ENCODE data around the gene LRP2.

LRP2 gene

DNA sequence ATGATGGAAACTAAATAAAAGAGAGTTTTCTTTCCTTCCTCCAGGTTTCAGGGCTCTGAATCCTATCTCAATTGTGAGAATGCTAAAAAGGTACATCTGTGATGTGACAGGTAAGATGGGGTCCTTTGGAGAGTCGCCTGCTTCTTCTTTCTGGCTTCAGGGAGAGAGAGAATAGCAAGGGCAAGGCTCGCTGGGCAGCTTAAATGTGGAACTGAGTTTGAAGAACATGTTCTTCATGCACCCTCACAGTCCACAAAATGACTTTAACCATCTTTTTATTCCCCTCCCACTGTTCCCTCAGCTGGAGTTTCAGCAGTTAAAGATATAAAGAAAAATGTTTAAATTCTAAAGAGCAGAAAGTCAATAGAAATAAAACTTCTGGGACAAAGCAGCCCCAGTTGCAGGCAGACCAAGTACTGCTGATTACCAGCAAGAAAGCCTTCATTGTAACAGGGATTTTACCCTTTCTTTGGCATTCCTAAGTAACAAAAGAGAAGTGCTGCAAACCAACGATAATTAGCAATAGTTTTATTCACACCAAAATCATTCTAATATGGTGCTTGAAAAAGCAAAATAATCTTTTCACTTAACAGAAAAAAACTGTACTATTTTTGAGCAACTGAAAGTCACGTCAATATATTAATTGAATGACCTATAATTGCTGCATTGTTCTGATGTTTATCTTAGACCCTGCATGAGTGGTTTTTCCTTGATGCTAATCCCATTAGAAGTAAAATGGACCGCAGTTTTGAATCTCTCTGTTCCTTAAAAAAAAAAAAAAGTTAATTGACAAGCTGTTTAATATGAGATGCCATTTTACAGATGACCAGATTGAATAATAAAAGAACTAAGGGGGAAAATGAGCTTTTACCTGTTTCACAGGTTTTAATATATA is 61.5 kb downstream of the LRP2 start:
- no peak for DNase-seq

DNA sequence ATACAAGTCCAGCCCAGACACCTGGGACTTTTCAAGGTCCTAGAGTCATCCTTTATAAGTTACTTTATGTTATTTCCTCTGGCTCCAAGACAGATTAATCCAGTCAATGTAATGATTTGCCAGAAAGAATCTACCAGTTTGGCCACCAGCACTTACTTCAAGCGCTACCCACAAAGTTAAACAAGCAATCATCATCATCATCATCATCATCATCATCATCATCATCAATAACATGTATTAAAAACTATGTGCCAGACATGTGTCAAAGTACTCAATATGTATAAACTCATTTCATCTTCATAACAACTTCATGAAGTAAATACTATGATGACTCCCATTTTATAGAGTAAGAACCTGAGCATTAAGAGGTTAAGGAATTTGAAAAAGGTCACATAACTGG is 64.3 kb downstream of the LRP2 start:
- no peaks in the 10 kb centered on the region for H3K27me3 ChIP-seq
- TF ChIP-seq, protein P1, sequence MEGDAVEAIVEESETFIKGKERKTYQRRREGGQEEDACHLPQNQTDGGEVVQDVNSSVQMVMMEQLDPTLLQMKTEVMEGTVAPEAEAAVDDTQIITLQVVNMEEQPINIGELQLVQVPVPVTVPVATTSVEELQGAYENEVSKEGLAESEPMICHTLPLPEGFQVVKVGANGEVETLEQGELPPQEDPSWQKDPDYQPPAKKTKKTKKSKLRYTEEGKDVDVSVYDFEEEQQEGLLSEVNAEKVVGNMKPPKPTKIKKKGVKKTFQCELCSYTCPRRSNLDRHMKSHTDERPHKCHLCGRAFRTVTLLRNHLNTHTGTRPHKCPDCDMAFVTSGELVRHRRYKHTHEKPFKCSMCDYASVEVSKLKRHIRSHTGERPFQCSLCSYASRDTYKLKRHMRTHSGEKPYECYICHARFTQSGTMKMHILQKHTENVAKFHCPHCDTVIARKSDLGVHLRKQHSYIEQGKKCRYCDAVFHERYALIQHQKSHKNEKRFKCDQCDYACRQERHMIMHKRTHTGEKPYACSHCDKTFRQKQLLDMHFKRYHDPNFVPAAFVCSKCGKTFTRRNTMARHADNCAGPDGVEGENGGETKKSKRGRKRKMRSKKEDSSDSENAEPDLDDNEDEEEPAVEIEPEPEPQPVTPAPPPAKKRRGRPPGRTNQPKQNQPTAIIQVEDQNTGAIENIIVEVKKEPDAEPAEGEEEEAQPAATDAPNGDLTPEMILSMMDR (IDR thresholded peaks at IDR 0.05; ENCODE audit: low read depth, low read length) = no peak
- no peaks in the 10 kb centered on the region for H3K36me3 ChIP-seq
- no peak for DNase-seq
- H3K4me3 ChIP-seq (ENCODE audit: low read depth, low read length) = no peak overlapping the region
- no peaks in the 10 kb centered on the region for H3K9me3 ChIP-seq
- H3K4me1 ChIP-seq = no peaks in the 10 kb centered on the region

More for the DNA sequence above, 61.5 kb downstream of the LRP2 start:
- Histone ChIP-seq H3K9me3 (no peaks in the 10 kb centered on the region), H3K4me3 (ENCODE audit: low read depth, low read length) (no peak overlapping the region), H3K36me3 (no peaks in the 10 kb centered on the region), H3K27me3 (no peaks in the 10 kb centered on the region), H3K4me1 (no peaks in the 10 kb centered on the region)
- TF ChIP-seq, protein P1 (IDR thresholded peaks at IDR 0.05; ENCODE audit: low read depth, low read length) = no peak

- H3K4me1 ChIP-seq = no peaks in the 10 kb centered on the region
- DNase-seq = no peak
- H3K4me3 ChIP-seq (ENCODE audit: low read depth, low read length) = no peak overlapping the region
- no peaks in the 10 kb centered on the region for H3K27me3 ChIP-seq
- no peaks in the 10 kb centered on the region for H3K9me3 ChIP-seq
- TF ChIP-seq, protein P1 (IDR thresholded peaks at IDR 0.05; ENCODE audit: low read depth, low read length) = no peak
- H3K36me3 ChIP-seq = no peaks in the 10 kb centered on the region
These were observed 68.2 kb downstream of the LRP2 start for GRCh38 chr2:169294001-169294675.

- H3K9me3 ChIP-seq = no peaks in the 10 kb centered on the region
- H3K36me3 ChIP-seq = no peaks in the 10 kb centered on the region
- TF ChIP-seq, protein P1 (IDR thresholded peaks at IDR 0.05; ENCODE audit: low read depth, low read length) = no peak
- H3K4me3 ChIP-seq (ENCODE audit: low read depth, low read length) = no peak overlapping the region
- no peak for DNase-seq
- H3K27me3 ChIP-seq = no peaks in the 10 kb centered on the region
- no peaks in the 10 kb centered on the region for H3K4me1 ChIP-seq
These were observed 70.8 kb downstream of the LRP2 start for GRCh38 chr2:169291517-169291916.

- Histone ChIP-seq H3K27me3 (no peaks in the 10 kb centered on the region), H3K9me3 (no peaks in the 10 kb centered on the region), H3K36me3 (no peaks in the 10 kb centered on the region), H3K4me1 (no peaks in the 10 kb centered on the region), H3K4me3 (ENCODE audit: low read depth, low read length) (no peak overlapping the region)
- DNase-seq = no peak
- TF ChIP-seq, protein P1 (IDR thresholded peaks at IDR 0.05; ENCODE audit: low read depth, low read length) = no peak
These were observed 71.9 kb downstream of the LRP2 start for GRCh38 chr2:169290433-169290832.

DNA sequence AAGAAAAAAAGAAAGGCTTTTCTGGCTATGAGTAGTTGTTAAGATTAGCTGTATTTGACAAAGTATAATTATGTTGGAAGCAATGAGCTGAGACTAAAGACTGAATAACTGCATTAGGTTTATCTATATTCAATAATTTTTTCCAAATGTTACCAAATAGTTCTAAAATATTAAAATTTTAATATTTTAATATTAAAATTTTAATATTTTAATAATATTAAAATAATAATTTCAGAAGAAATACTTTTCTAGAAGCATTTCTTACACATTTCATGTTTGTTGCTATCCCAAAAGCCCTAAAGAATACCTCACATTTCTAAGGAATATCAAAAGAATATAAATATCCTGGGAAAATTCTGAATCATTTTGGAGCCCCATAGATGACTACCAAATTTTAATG is 74.7 kb downstream of the LRP2 start:
- DNase-seq = no peak
- no peaks in the 10 kb centered on the region for H3K36me3 ChIP-seq
- H3K4me3 ChIP-seq (ENCODE audit: low read depth, low read length) = no peak overlapping the region
- H3K9me3 ChIP-seq = no peaks in the 10 kb centered on the region
- no peaks in the 10 kb centered on the region for H3K4me1 ChIP-seq
- H3K27me3 ChIP-seq = no peaks in the 10 kb centered on the region
- TF ChIP-seq, protein P1 (IDR thresholded peaks at IDR 0.05; ENCODE audit: low read depth, low read length) = no peak
